ENCODE measurements around the gene PRUNE2. TPM values are rescaled to one million over a fixed set of nuclear protein-coding genes. Genes with fewer than 3 reads are reported as not detected.

The PRUNE2 gene
- total RNA-seq, 2 experiments from 2014 or later: 0.24 to 0.43 TPM

DNA sequence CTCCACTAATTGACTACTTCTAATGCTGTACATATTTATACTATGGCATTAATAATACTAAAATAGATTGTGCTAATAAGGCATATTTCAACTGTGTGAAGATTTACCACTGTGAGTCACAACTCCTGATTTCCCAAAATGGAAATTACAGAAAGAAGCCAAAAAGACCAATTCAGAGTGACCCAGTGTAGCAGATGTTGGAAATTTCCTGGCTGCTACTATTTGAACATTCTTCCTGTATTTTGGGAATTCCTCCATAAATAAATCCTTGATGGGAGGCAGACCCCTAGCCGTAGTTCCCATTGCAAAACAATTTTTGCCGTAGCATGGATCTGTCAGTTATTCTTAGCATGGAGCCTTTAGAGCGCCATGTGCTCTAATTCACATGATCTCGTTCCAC, 11.4 kb upstream of the PRUNE2 start:
- Mint-ChIP-seq H3K4me1 (ENCODE audit: low read depth) (no peaks in the 10 kb centered on the region), H3K36me3 (no peaks in the 10 kb centered on the region), H3K4me3 (no peak overlapping the region), H3K27ac (no peak overlapping the region), H3K27me3 (peaks cover 2% of the 10 kb centered on the region), H3K9me3 (no peaks in the 10 kb centered on the region)
- CTCF ChIA-PET: no interaction called here
- POLR2A ChIA-PET: no interaction called here
- no peak for DNase-seq
- intact Hi-C loops (cut with micrococcal nuclease): no loop called here

DNA sequence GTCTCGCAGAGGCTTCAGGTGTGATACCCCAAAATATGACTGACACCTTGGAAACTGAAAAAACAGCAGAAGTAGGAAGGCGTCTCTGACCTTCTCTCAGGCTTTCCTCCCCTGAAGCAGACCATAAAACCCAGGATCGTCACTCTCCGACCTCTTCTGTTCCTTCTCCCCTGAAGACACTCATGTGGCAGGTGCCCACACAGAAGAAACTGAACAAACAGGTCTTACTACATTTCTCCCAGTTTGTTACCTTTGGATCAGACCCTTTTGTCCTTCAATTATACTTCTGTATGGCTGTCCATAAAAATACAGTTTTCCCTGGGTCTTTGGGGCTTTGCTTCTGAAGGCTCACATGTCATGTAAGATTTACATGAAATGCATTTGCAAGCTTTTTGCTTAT, 10.3 kb upstream of the PRUNE2 start:
- Mint-ChIP-seq H3K4me1 (ENCODE audit: low read depth) (no peaks in the 10 kb centered on the region), H3K27me3 (peaks cover 2% of the 10 kb centered on the region), H3K36me3 (no peaks in the 10 kb centered on the region), H3K27ac (no peak overlapping the region), H3K9me3 (no peaks in the 10 kb centered on the region), H3K4me3 (no peak overlapping the region)
- no peak for DNase-seq
- intact Hi-C loops (cut with micrococcal nuclease): no loop called here
- ChIA-PET CTCF (no interaction called here), POLR2A (no interaction called here)

DNA sequence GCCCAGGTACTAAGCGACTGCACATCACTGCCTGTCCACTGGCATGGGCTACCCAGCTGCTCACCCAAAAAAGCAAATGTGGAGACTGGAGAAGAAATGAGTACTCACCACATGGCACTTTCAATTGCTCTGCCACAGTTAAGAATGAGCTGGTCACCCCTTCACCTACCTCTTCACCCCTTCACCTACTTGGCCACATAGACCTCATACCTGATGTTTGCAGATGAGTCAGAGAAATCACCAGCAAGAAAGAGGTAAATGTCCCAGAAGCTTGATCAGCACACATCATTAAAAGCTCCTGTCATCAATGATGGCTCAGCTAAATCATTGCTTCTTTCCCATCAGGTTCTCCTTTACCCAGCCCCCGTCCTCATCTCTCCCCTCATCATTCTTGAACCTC, 7.6 kb upstream of the PRUNE2 start:
- intact Hi-C loops (cut with micrococcal nuclease): no loop called here
- POLR2A ChIA-PET: no interaction called here
- Mint-ChIP-seq H3K36me3 (no peaks in the 10 kb centered on the region), H3K9me3 (no peaks in the 10 kb centered on the region), H3K4me1 (ENCODE audit: low read depth) (no peaks in the 10 kb centered on the region), H3K4me3 (no peak overlapping the region), H3K27me3 (peaks cover 10% of the 10 kb centered on the region), H3K27ac (no peak overlapping the region)
- no peak for DNase-seq
- CTCF ChIA-PET: no interaction called here

DNA sequence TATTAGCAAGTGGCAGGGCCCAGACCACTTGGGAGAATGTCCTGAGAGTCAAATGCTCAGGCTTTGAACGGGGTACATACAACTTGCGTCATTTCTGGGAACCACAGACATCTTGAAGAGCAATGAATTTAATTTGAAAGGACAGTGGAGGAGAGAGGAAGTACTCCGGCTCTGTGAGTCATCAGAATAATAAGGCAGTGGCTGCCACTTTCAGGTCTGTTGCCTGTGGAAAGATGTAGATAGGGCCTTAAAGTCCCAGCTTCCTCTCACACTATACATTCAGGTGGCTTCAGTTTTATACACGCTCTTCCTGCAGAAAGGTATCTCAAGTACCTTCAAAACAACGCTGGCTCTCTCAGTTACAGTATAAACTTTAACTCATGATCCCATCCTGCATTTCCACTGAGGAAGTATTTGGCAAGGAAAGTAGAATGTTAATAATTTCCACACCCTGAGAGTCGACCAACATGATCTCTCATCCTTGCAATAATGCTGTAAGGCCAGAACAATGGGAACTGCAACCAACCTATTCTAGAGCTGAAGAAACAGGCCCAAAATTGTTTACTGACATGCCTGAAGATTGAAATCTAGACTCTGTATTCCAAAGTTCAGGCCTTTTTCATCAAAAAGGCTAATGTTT, 6.8 kb upstream of the PRUNE2 start:
- no peaks in the 10 kb centered on the region for H3K4me1 Mint-ChIP-seq (ENCODE audit: low read depth)
- H3K36me3 Mint-ChIP-seq: no peaks in the 10 kb centered on the region
- no peak overlapping the region for H3K4me3 Mint-ChIP-seq
- CTCF ChIA-PET: no interaction called here
- H3K27me3 Mint-ChIP-seq: peaks cover 12% of the 10 kb centered on the region
- DNase-seq: no peak
- intact Hi-C loops (cut with micrococcal nuclease): no loop called here
- POLR2A ChIA-PET: no interaction called here
- no peak overlapping the region for H3K27ac Mint-ChIP-seq
- no peaks in the 10 kb centered on the region for H3K9me3 Mint-ChIP-seq

DNA sequence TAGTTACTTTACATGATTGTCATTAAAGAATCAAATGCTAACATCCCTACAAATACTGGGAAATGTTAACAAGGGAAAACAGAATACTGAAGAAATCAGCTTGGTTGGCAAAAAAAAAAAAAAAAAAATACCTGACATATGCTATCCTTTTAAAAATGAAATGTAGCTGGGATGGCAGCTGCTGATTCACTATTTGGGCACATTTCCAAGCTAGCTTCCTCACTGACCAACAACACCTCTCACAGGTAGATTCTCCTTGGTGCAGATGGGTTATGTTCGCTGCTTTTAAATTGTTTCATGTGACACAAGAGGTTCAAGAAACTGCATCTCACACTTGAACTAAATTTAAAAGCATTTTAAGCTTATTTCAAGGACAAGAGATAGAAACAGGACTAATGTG, 6.1 kb upstream of the PRUNE2 start:
- intact Hi-C loops (cut with micrococcal nuclease): no loop called here
- POLR2A ChIA-PET: no interaction called here
- H3K36me3 Mint-ChIP-seq: no peaks in the 10 kb centered on the region
- no peaks in the 10 kb centered on the region for H3K9me3 Mint-ChIP-seq
- DNase-seq: no peak
- CTCF ChIA-PET: no interaction called here
- no peak overlapping the region for H3K27ac Mint-ChIP-seq
- no peaks in the 10 kb centered on the region for H3K4me1 Mint-ChIP-seq (ENCODE audit: low read depth)
- no peak overlapping the region for H3K4me3 Mint-ChIP-seq
- H3K27me3 Mint-ChIP-seq: peaks cover 17% of the 10 kb centered on the region

DNA sequence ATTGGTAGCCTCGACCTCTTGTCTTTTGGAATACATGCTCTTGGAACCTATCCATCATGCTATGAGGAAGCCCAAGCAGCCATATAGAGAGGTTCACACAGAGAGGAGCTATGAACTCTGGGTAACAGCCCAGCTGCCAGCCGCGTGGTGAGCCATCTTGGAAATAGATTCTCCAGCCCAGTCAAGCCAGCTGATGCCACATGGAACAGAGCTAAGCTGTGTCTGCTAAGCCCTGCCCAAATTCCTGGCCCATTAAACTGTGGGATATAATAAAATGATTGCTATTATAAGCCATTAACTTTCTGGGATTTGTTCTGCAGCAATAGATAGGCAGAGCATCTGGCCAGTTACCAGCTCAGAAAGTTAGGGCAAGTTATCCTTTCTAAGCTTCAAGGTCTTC, 4.9 kb upstream of the PRUNE2 start:
- no peak for DNase-seq
- CTCF ChIA-PET: interaction anchor here (1.0 kb wide), 1 partner anchor 115 kb away, joined by 3 read pairs; no protein-coding TSS in a partner anchor
- peaks cover 23% of the 10 kb centered on the region for H3K27me3 Mint-ChIP-seq
- no peaks in the 10 kb centered on the region for H3K9me3 Mint-ChIP-seq
- no peak overlapping the region for H3K4me3 Mint-ChIP-seq
- H3K27ac Mint-ChIP-seq: no peak overlapping the region
- H3K4me1 Mint-ChIP-seq (ENCODE audit: low read depth): peaks cover 2% of the 10 kb centered on the region
- POLR2A ChIA-PET: no interaction called here
- H3K36me3 Mint-ChIP-seq: no peaks in the 10 kb centered on the region
- intact Hi-C loops (cut with micrococcal nuclease): no loop called here

DNA sequence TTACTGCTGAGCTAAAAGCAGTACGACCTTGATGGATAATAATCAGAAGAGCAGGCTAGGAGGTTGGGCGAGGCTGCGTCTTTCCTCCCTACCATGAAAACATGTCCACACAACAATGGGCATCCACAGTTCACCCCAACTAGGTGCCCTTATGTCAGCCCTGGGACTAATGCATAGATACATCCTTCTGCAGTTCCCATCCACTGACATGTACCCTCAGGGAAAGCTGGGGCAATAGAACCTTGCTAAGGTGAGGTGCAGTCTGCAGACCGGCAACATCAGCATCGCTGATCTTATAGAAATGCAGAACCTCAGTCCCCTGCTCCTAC, 697 bp upstream of the PRUNE2 start:
- no peaks in the 10 kb centered on the region for H3K36me3 Mint-ChIP-seq
- peaks cover 2% of the 10 kb centered on the region for H3K4me1 Mint-ChIP-seq (ENCODE audit: low read depth)
- no peak for DNase-seq
- H3K9me3 Mint-ChIP-seq: no peaks in the 10 kb centered on the region
- CTCF ChIA-PET: interaction anchor here (0.6 kb wide), 1 partner anchor 513 kb away, joined by 3 read pairs; the partner anchor contains the start of gene RFK
- POLR2A ChIA-PET: no interaction called here
- H3K27me3 Mint-ChIP-seq: peaks cover 34% of the 10 kb centered on the region
- H3K4me3 Mint-ChIP-seq: no peak overlapping the region
- no peak overlapping the region for H3K27ac Mint-ChIP-seq
- intact Hi-C loops (cut with micrococcal nuclease): no loop called here

DNA sequence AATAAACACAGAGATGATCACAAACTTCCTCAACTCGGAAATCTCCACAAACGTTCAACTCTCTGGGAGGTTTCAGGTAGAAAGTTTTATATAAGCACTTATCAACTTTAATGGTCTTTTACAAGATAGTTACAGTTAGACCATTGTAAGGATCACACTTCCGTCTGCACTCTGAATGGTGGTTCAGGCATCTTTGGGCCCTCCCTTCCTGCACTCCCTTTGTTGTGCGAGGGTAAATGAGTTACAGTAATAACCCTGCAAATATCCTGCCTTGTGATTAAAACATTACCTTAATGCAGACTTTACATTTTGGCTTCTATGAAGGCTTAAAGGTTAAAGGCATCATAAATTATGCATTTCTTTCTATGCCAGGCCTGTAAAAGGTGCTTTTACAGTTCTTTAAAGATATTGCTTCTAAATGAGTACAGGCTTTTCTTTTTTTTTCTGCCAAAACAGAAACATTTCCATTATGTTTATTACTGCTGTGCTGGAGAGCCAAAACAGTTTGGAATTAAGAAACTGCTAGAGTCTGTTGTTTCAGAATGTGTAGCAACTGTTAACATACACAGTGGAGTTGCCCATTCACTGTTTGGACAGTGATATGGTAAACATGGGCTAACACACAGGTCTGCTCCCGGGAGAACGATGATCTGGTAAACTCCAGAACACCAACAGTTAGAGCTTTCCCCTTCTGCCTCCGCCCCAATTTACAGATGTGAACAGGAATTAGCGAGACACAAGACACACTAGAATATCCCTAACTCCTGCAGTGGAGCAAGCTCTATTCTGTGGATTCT, 1.1 kb downstream of the PRUNE2 start:
- Mint-ChIP-seq H3K4me3 (no peak overlapping the region), H3K4me1 (ENCODE audit: low read depth) (peaks cover 2% of the 10 kb centered on the region), H3K27ac (no peak overlapping the region), H3K36me3 (no peaks in the 10 kb centered on the region), H3K27me3 (peaks cover 38% of the 10 kb centered on the region), H3K9me3 (no peaks in the 10 kb centered on the region)
- ChIA-PET POLR2A (no interaction called here), CTCF (no interaction called here)
- intact Hi-C loops (cut with micrococcal nuclease): no loop called here
- DNase-seq: no peak

DNA sequence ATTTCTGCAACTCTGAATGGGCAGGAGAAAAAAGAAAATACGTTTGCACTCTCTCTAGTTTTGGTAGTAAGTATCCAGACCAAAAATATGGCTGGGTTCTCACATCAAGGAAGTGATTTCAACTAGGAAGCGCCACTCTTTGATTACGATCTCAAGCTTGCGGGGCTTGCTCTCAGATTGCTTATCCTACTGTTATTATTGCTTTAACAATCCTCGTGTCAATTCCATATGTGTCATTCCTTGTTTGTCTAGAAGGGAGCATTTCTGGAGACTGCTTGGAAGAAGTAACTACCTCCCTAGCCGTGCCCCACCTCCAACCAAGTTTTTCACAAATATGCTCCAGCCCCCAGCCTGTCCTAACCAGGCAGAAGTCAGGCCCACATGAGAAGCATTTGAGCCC, 3.5 kb downstream of the PRUNE2 start:
- POLR2A ChIA-PET: no interaction called here
- no peaks in the 10 kb centered on the region for H3K36me3 Mint-ChIP-seq
- no peak for DNase-seq
- H3K4me3 Mint-ChIP-seq: no peak overlapping the region
- peaks cover 25% of the 10 kb centered on the region for H3K27me3 Mint-ChIP-seq
- no peak overlapping the region for H3K27ac Mint-ChIP-seq
- CTCF ChIA-PET: no interaction called here
- no peaks in the 10 kb centered on the region for H3K9me3 Mint-ChIP-seq
- peaks cover 2% of the 10 kb centered on the region for H3K4me1 Mint-ChIP-seq (ENCODE audit: low read depth)
- intact Hi-C loops (cut with micrococcal nuclease): no loop called here

DNA sequence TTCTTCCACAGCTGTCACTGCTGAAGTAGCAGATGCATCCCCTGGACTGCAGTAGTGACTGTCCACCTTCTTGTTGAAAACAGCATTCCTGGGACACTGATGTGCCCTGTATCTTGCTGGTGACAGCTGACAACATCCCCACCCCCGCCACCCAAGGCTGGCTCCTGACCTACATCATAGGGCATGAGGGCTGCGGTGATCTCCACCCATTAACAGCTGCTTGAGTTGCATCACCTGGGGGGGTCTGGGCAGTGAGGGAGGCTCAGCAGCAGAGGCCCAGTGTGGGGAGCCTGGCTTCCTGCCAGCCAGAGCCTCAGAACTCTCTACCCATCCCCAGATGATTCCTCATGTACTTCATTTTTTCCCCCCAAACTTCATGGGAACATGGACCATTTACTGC, 4.1 kb downstream of the PRUNE2 start:
- Mint-ChIP-seq H3K4me3 (no peak overlapping the region), H3K36me3 (no peaks in the 10 kb centered on the region), H3K9me3 (no peaks in the 10 kb centered on the region), H3K27me3 (peaks cover 20% of the 10 kb centered on the region), H3K27ac (no peak overlapping the region), H3K4me1 (ENCODE audit: low read depth) (peaks cover 2% of the 10 kb centered on the region)
- ChIA-PET CTCF (no interaction called here), POLR2A (no interaction called here)
- no peak for DNase-seq
- intact Hi-C loops (cut with micrococcal nuclease): no loop called here

DNA sequence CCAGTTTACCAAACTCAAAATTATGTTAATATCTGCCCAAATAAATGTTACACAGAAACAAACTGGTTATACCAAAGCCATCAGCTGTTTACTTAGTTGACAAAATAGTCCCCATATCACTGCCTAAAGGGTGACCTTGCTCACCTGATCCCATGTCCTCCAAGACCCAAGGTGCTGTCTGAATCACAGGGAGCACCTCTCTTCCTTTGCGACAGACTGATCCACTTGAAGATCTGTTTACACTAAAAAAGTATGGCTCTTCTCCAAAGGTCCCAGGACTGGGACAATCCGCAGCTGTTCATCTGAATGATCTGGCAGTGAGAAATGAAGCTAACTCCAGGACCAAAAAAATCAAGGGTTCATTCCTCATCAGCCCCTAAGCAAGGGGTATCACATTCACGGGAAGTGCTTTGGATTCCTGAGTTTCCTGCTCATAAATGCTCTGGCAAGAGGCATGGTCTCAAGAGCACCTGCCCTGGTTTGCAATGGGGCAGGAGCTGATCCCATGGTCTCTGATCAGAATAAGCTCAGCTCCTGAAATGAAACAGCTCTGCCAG, 5.0 kb downstream of the PRUNE2 start:
- intact Hi-C loops (cut with micrococcal nuclease): no loop called here
- Mint-ChIP-seq H3K36me3 (no peaks in the 10 kb centered on the region), H3K4me1 (ENCODE audit: low read depth) (no peaks in the 10 kb centered on the region), H3K27me3 (peaks cover 16% of the 10 kb centered on the region), H3K4me3 (no peak overlapping the region), H3K9me3 (no peaks in the 10 kb centered on the region), H3K27ac (no peak overlapping the region)
- ChIA-PET POLR2A (no interaction called here), CTCF (no interaction called here)
- DNase-seq: no peak

DNA sequence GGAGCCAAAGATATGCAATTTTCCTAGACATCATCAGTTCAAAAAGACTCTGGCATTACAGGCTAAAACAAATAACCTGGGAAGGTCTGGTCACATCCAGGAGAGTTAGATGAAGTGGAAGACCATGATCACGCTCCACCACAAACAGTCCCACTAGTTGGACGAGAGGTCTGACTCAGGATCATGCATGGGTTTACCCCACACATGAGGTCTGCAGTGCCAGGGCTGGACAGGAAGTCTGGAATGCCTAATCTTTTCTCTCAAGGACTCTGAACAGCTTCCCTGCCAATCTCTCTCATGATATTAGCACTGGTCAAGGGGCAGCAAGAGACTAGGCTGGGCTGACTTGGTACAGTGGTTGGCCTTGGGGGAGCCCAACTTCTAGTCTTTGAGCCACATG, 7.1 kb downstream of the PRUNE2 start:
- POLR2A ChIA-PET: no interaction called here
- CTCF ChIA-PET: no interaction called here
- no peaks in the 10 kb centered on the region for H3K9me3 Mint-ChIP-seq
- no peak overlapping the region for H3K27ac Mint-ChIP-seq
- DNase-seq: no peak
- no peak overlapping the region for H3K4me3 Mint-ChIP-seq
- H3K27me3 Mint-ChIP-seq: peaks cover 4% of the 10 kb centered on the region
- H3K36me3 Mint-ChIP-seq: no peaks in the 10 kb centered on the region
- intact Hi-C loops (cut with micrococcal nuclease): no loop called here
- no peaks in the 10 kb centered on the region for H3K4me1 Mint-ChIP-seq (ENCODE audit: low read depth)

All from activated CD4-positive, alpha-beta memory T cell treated with anti-CD3 and anti-CD28 coated beads for 36 hours (primary cell).